Right atrium auricular region (tissue), 2 donors: ENCODE measurements around the gene BRPF1. TPM values are rescaled to one million over a fixed set of nuclear protein-coding genes. Genes with fewer than 3 reads are reported as not detected.

Source experiments
- DNase-seq: peaks from one replicate; pipeline ENCODE4 v3.0.0-alpha.2; 2019; ENCODE audit warnings: low spot score
- H3K27ac ChIP-seq, 2 donors: fragments of 200-600 bp; sonication (generic); 1 replicate in 1 of 2; 2 replicates in 1 of 2; pipeline ENCODE4 v1.5.1; 2016 to 2019
- H3K27me3 ChIP-seq, 2 donors: fragments of 200-600 bp; sonication (generic); one replicate each; pipeline versions ENCODE4 v1.5.1 to v1.6.0; 2017 to 2019
- H3K36me3 ChIP-seq: fragments of 200-600 bp; sonication (generic); one replicate; pipeline ENCODE4 v1.5.1; 2016
- H3K4me1 ChIP-seq, 2 donors: fragments of 200-600 bp; sonication (generic); one replicate each; pipeline versions ENCODE4 v1.5.1 to v1.6.0; 2017 to 2019
- H3K4me3 ChIP-seq, 2 donors: fragments of 200-600 bp; sonication (generic); 1 replicate in 1 of 2; 2 replicates in 1 of 2; pipeline ENCODE4 v1.5.1; 2017 to 2019; ENCODE audit warnings: mild to moderate bottlenecking in 1 of 2, moderate library complexity in 1 of 2
- H3K9me3 ChIP-seq, 2 donors: fragments of 200-600 bp; sonication (generic); one replicate each; pipeline ENCODE4 v1.5.1; 2019
- CTCF ChIP-seq, 2 donors: fragments of 200-600 bp; sonication (generic); IDR thresholded peaks; one replicate each; pipeline ENCODE4 v1.5.1; 2019; ENCODE audit warnings: antibody characterized with exemption in 2 of 2
- total RNA-seq, 2 donors: library from RNA; depleted of rRNA; stranded (reverse); fragments of >200 nt; gene quantifications; one replicate each; pipeline ENCODE4 v1.1.0, GENCODE V29; 2016

The BRPF1 gene
- total RNA-seq, 2 donors from 2014 or later = 8.8 to 15.3 TPM

DNA sequence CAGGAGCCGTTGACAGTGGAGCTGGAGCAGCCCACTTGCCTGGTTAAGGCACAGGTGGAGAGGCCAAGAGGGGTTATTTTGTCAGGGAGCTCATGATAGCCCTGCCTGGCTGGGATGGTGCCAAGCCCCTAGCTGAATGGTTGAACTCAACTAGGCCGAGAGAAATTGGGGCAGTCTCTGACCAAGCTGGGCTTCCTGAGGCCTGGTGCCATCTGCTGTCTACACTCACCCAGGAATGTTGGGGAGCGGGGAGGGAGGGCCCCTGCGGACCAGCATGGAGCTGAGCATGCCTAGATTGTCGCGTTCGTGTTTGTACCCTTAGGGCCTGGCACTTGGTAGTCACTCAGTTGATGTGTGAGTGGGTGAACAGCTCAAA is 1.2 kb downstream of the BRPF1 start:
- H3K4me3 ChIP-seq = peak overlapping the region; percentile 93 to 100
- H3K36me3 ChIP-seq = peaks cover 22% of the 10 kb centered on the region
- TF ChIP-seq CTCF (IDR thresholded peaks at IDR 0.05) = no peak
- no peaks in the 10 kb centered on the region for H3K27me3 ChIP-seq
- no peak overlapping the region for H3K27ac ChIP-seq
- H3K9me3 ChIP-seq = no peaks in the 10 kb centered on the region
- DNase-seq = no peak
- peaks cover 0 to 29% of the 10 kb centered on the region in 2 donors for H3K4me1 ChIP-seq

- no peak for DNase-seq
- H3K36me3 ChIP-seq = peaks cover 61% of the 10 kb centered on the region
These were observed 5.3 kb downstream of the BRPF1 start for GRCh38 chr3:9736831-9737230.

GRCh38 chr3:9739181-9739580 is 7.6 kb downstream of the BRPF1 start:
- Histone ChIP-seq H3K4me1 (peaks cover 0 to 7% of the 10 kb centered on the region in 2 donors), H3K36me3 (peaks cover 84% of the 10 kb centered on the region), H3K4me3 (no peak overlapping the region), H3K27ac (no peak overlapping the region), H3K27me3 (no peaks in the 10 kb centered on the region), H3K9me3 (no peaks in the 10 kb centered on the region)
- TF ChIP-seq CTCF (IDR thresholded peaks at IDR 0.05) = no peak
- DNase-seq = no peak

More at GRCh38 chr3:9736831-9737230, 5.3 kb downstream of the BRPF1 start:
- Histone ChIP-seq H3K27ac (no peak overlapping the region), H3K4me3 (no peak overlapping the region), H3K9me3 (no peaks in the 10 kb centered on the region), H3K27me3 (no peaks in the 10 kb centered on the region), H3K4me1 (peaks cover 0 to 23% of the 10 kb centered on the region in 2 donors)
- no peak for TF ChIP-seq CTCF (IDR thresholded peaks at IDR 0.05)

DNA sequence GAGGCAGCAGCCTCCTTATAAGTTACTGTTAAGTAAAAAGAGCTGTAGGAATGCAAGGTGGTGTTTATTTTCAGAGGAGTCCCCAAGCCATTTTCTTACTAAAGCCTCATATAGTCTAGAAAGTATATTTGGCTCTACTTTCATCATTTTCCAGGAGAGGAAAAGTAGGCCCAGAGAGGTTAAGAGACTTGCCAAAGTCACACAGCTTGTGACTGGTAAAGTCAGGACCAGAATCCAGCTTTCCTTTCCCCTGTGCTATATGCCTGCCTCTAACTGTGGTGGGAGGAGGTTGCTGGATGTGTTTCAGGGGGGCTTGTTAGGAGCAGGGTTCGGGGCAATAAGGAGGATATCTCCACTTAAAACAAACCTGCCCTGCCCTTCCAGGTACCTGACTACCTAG is 11.0 kb downstream of the BRPF1 start:
- TF ChIP-seq CTCF (IDR thresholded peaks at IDR 0.05) = no peak
- H3K27ac ChIP-seq = no peak overlapping the region
- H3K9me3 ChIP-seq = no peaks in the 10 kb centered on the region
- DNase-seq = no peak
- no peak overlapping the region for H3K4me3 ChIP-seq
- H3K27me3 ChIP-seq = no peaks in the 10 kb centered on the region
- peaks cover 97% of the 10 kb centered on the region for H3K36me3 ChIP-seq
- no peaks in the 10 kb centered on the region for H3K4me1 ChIP-seq

DNA sequence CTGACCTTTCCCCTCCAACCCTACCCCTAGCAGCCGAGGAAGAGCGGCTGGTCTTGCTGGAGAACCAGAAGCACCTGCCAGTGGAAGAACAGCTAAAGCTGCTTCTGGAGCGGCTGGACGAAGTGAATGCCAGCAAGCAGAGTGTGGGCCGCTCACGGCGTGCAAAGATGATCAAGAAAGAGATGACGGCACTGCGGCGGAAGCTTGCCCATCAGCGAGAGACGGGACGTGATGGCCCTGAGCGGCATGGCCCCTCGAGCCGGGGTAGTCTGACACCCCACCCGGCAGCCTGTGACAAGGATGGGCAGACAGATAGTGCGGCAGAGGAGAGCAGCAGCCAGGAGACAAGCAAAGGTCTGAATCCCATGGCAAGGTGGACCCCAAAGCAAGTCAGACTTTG is 12.0 kb downstream of the BRPF1 start:
- TF ChIP-seq CTCF (IDR thresholded peaks at IDR 0.05) = no peak
- Histone ChIP-seq H3K4me3 (no peak overlapping the region), H3K27ac (no peak overlapping the region), H3K9me3 (no peaks in the 10 kb centered on the region), H3K36me3 (peaks cover 92% of the 10 kb centered on the region), H3K4me1 (no peaks in the 10 kb centered on the region), H3K27me3 (no peaks in the 10 kb centered on the region)
- DNase-seq = no peak

DNA sequence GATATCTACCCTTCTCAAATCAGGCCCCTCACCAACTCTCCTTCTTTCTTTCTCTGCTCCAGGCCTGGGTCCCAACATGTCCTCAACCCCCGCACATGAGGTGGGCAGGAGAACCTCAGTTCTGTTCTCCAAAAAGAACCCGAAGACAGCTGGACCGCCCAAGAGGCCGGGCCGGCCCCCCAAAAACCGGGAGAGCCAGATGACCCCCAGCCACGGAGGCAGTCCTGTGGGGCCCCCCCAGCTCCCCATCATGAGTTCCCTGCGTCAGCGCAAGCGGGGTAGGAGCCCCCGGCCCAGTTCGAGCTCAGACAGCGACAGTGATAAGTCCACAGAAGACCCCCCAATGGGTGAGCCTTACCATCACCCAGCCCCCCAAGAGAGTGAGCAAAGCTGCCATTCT is 12.6 kb downstream of the BRPF1 start:
- peaks cover 0 to 6% of the 10 kb centered on the region in 2 donors for H3K4me1 ChIP-seq
- H3K36me3 ChIP-seq = peaks cover 86% of the 10 kb centered on the region
- H3K9me3 ChIP-seq = no peaks in the 10 kb centered on the region
- no peak for DNase-seq
- H3K4me3 ChIP-seq = no peak overlapping the region
- H3K27me3 ChIP-seq = no peaks in the 10 kb centered on the region
- TF ChIP-seq CTCF (IDR thresholded peaks at IDR 0.05) = no peak
- H3K27ac ChIP-seq = no peak overlapping the region
